Fibroblast of skin of right quadriceps (primary cell): ENCODE data around the gene METTL2B.
"Not testable (repeated sequence)": the region's sequence is repeated elsewhere in the genome, so short reads cannot be mapped to it uniquely, and the experiment has no call there.

ENCODE experiments used
- DNase-seq: peaks from one replicate; pipeline ENCODE4 v3.0.0-alpha.2; 2013

METTL2B gene

DNA sequence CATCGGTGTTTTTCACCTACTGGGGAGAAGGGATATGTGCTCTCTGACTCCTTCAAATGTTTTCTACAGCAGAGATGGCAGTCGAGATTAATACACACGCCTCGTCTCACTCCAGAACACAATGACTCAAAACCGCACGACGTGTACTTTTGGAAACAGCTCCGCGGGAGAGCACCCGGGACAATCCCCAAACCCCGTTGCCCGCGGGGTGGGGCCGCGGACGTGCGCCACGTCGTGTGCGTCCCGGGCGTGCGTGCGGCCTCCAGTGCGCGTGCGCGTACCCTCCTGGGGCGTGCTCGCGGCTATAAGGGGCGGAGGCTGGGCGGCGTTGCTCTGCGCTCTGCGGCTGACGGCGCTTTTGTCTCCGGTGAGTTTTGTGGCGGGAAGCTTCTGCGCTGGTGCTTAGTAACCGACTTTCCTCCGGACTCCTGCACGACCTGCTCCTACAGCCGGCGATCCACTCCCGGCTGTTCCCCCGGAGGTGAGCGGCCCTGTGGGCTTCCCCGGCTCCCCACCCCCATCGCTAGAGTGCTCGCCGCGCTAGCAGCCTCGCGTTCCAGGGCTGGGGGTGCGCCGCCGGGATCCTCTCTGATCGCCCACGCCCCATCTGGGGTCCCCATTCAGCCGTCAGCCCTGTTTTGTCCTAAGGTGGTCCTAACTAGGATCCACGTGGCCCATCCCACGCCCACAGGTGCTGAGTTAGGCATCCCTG is 20.8 kb upstream of the METTL2B start, which contains the start of gene HILPDA:
Gene HILPDA (plus strand): TSS at position 336 of the 712 bp plus-strand sequence. CDS start 1,391 bp downstream, outside the sequence.
- peak; percentile 98 for DNase-seq

DNA sequence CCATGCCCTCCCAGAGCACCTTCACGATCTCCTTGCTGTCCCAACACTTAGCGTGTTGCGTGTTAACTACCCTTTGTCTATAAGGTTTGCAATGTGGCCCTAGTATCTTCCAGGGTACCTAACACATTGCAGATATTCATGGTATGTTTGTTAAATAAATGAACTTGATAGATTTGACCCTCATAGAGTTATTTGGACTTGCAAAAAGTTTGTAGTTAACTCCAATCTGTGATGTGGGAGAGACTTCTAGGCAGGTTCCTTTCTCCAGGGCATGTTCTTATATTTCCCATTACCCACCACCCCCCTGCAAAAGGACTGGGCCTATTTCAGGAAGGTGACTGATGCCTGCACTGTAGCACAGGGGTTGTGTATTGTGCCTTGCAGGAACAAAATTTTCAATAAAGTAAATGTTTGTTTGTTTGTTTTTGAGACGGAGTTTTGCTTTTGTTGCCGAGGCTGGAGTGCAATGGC is 20.3 kb upstream of the METTL2B start:
- no peak for DNase-seq

GRCh38 chr7:128457385-128457784 is 19.2 kb upstream of the METTL2B start:
- DNase-seq, result not testable (repeated sequence)

DNA sequence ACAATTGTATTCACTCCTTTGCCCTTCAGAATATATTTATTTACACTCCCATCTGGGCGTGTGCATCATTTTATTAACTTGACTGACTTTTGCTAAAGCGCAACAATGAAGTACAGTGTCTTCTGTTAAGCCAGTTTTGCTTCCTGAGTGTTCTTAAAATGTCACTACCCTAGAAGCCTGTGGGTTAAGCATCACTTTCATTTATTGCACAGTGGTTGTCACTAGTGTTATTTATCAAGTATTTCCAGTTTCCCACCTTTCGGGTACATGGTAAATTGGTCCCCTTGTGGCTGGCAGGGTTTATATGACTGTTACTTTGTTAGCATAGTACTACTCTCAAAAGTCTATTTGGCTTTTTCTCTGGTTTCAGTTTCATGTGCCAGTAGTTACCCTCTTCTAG is 17.6 kb upstream of the METTL2B start:
- no peak for DNase-seq

DNA sequence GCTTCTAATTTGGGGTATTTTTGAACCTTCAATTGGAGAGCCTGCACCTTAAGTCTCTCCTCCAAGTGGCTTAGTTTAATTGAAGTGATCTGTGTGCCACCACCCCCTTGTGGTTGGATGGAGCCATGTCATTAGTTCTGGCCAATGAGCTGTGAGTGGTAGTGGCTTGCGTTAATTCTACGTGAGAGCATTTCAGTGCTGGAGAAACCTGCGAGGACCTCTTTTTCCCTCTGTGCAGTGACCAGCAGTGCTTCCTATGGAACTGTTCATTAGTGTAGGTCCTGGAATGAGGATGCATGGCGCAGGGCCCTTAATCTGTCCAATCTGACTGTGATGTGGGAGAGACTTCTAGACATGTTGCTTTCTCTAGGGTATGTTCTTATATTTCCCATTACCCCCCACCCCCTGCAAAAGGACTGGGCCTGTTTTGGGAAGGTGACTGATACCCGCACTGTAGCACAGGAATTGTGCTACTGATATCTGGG is 17.1 kb upstream of the METTL2B start:
- peak; percentile 59 for DNase-seq

DNA sequence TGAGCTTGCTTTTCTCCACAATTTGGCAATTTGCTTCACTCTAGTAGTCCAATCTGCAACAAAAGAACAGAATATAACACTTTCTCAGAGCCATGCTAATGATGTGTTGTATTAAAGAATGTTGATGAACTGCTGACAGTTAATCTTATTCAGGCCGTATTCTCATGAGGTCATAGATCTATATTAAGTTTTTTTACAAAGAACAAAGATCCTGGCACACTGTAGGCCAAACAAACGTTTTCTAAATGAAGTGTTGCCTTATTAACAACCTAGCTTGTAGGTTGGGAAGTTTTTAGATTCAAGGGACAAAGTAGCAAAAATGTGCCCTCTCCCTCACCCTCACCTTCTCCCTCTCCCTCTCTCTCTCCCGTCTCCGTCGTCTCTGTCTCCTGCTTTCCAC is 14.1 kb upstream of the METTL2B start:
- no peak for DNase-seq

DNA sequence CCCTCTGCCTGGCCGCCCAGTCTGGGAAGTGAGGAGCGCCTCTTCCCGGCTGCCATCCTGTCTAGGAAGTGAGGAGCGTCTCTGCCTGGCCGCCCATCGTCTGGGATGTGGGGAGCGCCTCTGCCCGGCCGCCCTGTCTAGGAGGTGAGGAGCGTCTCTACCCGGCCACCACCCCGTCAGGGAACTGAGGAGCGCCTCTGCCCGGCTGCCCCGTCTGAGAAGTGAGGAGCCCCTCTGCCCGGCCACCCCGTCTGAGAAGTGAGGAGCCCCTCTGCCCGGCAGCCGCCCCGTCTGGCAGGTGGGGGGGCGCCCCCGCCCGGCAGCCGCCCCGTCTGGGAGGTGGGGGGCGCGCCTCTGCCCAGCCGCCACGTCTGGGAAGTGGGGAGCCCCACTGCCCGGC is 13.2 kb upstream of the METTL2B start:
- not testable (repeated sequence) for DNase-seq

DNA sequence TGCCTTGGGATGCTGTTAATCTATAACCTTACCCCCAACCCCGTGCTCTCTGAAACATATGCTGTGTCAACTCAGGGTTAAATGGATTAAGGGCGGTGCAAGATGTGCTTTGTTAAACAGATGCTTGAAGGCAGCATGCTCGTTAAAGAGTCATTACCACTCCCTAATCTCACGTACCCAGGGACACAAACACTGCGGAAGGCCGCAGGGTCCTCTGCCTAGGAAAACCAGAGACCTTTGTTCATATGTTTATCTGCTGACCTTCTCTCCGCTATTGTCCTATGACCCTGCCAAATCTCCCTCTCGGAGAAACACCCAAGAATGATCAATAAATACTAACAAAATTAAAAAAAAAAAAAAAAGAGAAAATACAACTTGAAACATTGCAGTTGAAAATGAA is 12.6 kb upstream of the METTL2B start:
- not testable (repeated sequence) for DNase-seq

GRCh38 chr7:128466871-128467270 is 9.7 kb upstream of the METTL2B start:
- not testable (repeated sequence) for DNase-seq

DNA sequence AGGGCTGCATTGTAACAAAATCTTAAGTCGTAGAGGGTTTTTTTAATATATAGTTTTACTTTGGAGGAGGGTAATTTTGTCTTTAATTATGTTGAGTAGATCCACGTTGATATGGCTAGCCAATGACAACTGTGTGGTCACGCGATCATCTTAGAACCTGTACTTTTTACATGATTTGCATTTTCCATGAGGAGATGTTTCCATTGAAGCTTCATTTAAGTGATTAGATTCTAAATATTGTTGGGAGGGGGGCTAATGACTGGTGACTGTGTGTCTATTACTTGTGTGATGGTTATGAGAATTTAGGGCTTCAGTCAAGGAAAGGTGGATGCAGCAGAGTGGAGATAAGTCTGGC is 765 bp downstream of the METTL2B start:
- not testable (repeated sequence) for DNase-seq

- not testable (repeated sequence) for DNase-seq
These were observed 2.5 kb downstream of the METTL2B start for GRCh38 chr7:128479082-128479481.

- DNase-seq, result not testable (repeated sequence)
These were observed 11.6 kb downstream of the METTL2B start for GRCh38 chr7:128488134-128488533.

- DNase-seq, result no peak
These were observed 20.9 kb downstream of the METTL2B start for GRCh38 chr7:128497405-128497804.

DNA sequence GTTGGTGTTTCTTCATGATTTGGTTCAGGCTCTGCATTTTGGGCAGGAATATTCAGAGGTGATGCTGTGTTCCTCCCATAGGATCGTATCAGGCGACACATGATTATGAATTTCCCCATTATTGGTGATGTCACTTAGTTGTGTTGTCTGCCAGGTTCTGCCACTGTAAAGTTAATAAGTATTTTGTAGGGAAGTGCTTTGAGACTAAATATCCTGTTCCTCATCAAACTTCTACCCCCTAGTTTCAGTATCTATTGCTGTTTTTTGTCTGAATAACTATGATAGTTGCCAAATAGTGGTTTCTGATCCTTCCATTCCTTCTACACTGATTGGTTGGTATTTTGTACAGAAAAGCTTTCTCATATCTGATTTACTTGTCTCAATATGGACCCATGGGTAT is 28.9 kb downstream of the METTL2B start:
- not testable (repeated sequence) for DNase-seq

DNA sequence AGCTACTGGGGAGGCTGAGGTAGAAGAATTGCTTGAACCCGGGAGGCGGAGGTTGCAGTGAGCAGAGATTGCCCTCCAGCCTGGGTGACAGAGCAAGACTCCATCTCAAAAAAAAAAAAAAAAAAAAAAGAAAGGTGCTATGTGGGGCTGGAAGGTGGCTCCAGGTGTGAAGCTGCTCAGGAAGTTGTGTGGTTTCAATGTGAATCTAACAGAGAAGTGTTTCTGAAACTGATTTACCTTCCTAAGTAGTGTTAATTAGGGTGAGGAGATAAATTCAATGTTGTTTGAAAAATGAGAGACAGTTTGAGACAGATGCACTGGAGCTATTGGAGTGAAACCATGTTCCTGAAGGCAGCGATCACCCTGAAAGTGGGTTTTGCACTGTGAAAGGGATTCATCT is 30.3 kb downstream of the METTL2B start:
- DNase-seq, result not testable (repeated sequence)

DNA sequence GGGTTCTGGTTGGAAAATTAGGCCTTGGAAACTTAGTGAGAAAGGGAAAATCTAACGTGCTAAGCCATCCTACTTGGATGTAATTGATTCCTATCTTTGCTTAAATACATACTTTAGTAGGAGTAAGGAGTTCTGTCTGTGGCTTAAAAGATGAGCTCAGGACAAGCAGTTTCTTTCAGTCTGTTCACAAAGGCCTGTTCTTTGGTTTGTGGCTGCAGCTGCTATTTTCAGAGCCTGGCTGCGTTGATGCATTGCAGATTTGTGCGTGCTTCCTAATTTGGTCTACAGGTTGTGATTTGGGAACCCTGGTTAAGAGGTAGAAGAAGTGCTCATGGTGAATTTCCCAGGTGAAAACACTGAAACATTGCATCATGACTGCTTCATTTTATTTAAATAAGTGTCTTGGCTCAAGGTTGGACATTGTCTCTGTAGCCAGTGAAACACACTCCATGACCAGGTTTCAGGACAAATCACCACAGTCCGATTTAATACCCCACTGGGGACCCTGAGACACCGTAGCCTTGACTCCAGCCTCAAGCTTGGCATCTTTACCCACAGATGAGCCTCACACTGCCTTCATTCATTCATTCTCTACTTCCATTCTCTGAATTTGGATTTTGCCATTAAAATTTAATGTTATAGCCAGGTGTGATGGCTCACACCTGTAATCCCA is 30.9 kb downstream of the METTL2B start:
- DNase-seq, result not testable (repeated sequence)

- not testable (repeated sequence) for DNase-seq
These were observed 35.1 kb downstream of the METTL2B start for GRCh38 chr7:128511692-128512091.

DNA sequence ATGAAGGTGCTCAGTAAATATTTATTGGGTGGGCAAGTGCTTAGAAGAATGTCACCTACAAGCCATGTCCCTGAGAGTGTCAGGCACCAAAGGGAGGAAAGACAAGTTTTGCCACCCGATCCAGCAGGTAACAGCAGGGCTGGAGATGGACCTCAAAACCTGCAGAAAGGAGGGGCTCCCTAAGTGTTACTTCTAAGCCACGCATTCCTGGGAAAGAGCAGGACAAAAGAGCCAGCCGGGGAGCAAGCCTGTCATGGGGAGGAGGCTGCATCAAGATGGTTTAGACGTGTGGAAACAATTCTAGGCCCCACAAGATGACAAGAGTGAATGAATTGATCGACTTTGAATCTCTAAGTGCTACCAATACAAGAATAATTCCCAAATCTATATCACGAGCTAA is 38.7 kb downstream of the METTL2B start:
- not testable (repeated sequence) for DNase-seq

DNA sequence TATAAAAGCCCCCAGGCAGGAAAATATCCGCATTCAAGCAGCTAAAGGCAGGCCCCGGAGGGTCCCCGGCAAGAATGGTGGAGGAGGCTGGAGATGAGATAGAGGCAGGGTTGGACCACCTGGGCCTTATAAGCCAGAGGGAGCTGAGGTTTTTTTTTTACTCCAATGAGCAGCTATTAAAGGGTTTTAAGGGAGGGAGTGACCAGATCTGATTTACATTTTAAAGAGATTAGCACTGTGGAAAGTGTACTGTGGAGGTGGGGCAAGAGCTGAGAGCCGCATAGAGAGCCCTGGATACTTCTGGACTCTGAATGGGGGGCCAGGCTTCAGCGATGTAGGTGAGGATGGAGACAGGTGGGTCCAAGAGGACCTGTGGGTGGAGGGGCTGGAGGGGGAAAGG is 40.5 kb downstream of the METTL2B start:
- not testable (repeated sequence) for DNase-seq

GRCh38 chr7:128523226-128523931 is 46.8 kb downstream of the METTL2B start:
- DNase-seq, result peak; percentile 79

GRCh38 chr7:128523932-128524524 is 47.5 kb downstream of the METTL2B start:
- DNase-seq, result not testable (repeated sequence)

DNA sequence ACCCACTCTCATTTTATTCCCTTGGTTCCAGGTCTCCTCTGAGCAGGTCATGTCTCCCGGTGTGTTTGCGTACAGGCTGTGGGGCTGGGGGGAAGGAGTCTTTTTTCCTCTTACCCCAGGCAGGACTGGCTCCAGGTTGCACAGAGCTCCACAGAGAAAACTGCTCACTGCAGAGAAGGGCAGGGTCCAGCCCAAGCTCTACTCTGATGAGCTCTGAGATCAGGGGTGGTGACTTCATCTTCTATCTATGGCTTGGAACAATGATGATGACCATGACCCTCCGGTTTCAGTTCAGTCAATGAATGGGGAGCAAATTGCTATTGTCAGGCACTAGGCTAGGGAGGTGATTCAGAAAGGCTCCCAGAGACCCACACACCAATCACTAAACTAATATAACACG is 49.0 kb downstream of the METTL2B start:
- DNase-seq, result not testable (repeated sequence)

DNA sequence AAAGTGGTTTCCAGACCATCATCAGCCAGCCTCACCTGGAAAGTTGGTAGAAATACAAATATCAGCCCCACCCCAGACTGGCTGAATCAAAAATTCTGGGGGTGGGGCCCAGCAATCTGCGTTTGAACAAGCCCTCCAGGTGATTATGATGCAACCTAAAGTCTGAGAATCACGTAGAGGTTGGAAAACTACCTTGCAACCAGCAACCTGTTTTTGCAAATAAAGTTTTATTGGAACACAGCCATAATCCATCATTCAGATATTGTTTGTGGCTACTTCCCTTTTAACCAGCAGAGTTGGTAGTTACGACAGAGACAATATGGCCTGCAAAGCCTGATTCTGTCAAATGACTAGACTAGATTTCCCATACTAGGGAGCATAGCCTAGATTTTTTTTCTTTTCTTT is 49.5 kb downstream of the METTL2B start:
- DNase-seq, result not testable (repeated sequence)
